ENCODE results near the gene FAM168A.

Gene FAM168A

GRCh38 chr11:73384872-73385689 is 212.8 kb downstream of the FAM168A start:
- no peak for FAIRE-seq

- no peak for FAIRE-seq
These were observed 213.4 kb downstream of the FAM168A start for GRCh38 chr11:73384531-73384871.

GRCh38 chr11:73384125-73384441 is 213.8 kb downstream of the FAM168A start:
- FAIRE-seq: no peak

DNA sequence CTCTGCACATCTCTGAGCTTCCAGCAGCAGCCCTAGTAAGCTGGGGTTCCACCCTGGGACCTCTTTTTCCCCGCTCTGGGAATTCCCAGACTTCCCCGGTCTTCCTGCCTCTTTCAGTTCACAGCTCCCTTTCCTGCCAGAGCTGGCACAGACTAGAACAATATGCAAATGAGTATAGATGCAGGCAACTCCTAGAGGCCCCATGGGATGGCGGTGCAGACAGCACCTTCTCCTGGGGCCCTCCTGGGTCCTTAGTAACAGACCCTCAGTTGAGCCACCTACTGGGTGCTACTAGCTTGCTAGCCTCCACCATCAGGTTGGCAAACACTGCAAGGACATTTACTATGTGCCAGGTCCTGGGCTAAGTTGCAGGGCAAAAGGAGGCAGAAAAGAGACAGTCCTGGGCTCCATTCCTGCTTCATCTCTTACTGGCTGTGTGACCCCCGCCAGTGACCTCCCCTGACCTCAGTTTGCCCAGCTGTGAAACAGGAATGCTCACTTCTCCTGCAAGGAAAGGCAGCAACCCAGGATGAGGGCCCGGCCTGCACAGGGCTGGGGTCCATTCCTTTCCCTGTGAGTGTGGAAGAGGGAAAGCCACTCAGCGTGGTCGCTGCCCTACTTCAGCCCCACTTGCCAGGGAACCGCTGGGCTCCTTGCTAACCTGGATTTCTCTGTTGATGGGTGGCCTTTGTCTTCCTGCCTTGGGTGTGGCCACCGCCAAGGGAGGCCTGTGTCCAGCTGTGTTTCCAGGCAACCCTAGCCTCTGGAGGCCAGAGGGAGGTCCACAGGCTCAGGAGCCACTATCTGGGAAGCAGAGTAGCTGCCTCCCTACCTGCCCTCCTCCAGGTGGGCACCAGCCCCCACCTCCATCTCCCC is 214.4 kb downstream of the FAM168A start:
- FAIRE-seq: no peak

DNA sequence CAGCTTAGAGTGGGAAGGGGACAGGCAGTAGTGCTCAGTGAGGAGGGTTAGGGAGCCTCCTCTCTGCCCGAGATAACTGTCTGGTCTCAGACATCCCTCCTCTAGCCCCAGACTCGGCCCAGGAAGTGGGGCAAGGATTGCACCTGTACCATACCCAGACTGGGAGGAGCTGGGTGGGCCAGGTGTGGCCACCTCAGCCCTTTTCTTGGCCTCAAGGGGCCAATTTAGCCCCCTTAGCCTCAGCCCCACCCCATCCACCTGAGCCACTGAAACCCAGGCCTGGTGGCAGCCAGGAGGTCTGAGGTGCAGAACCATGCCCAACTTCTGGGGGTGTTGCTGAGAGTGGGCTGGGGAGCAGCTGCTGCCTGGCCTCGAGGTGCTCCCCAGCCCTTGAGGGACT is 215.2 kb downstream of the FAM168A start:
- no peak for FAIRE-seq

DNA sequence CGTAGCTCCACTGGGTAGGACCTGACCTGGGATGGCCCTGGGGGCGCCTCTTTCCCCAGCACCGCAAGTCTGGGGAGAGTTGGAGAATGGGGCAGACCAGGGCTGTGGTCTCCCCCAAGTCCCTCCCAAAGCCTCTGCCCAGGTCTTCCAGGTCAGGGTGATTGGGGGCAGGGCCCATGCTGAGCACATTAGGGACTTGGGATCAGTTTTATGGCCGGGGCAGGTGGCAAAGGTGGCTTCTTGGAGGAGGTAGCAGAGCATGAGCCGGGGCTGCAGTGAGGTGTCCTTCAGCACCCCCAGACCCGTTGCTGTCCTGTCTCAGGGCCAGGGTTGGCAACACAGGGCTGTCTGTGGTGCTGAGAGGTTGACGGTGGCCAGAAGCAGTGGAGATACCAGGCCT is 215.7 kb downstream of the FAM168A start:
- FAIRE-seq: no peak

- no peak for FAIRE-seq
These were observed 216.3 kb downstream of the FAM168A start for GRCh38 chr11:73381589-73381988.

- no peak for FAIRE-seq
These were observed 217.0 kb downstream of the FAM168A start for GRCh38 chr11:73380897-73381410.

DNA sequence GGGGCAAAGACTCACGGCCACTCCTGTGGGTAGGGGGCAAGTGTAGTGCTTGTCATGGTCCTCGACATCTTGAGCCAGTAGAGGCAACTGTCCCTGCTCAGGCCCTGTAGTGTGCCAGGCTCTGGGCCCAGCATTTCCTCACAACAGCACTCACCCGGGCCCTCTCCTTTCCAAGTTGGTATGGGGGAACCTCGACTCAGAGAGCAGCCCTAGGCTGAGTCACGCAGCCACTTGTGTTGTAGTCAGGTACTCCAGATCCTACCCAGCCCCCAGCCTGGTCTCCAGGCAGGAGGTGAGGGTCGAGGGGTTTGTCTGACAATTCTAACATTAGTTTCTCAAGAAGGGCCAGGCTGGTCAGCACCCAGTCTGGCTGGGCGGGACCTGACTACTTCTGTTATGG is 217.6 kb downstream of the FAM168A start:
- no peak for FAIRE-seq

- no peak for FAIRE-seq
These were observed 218.6 kb downstream of the FAM168A start for GRCh38 chr11:73379189-73379880.

DNA sequence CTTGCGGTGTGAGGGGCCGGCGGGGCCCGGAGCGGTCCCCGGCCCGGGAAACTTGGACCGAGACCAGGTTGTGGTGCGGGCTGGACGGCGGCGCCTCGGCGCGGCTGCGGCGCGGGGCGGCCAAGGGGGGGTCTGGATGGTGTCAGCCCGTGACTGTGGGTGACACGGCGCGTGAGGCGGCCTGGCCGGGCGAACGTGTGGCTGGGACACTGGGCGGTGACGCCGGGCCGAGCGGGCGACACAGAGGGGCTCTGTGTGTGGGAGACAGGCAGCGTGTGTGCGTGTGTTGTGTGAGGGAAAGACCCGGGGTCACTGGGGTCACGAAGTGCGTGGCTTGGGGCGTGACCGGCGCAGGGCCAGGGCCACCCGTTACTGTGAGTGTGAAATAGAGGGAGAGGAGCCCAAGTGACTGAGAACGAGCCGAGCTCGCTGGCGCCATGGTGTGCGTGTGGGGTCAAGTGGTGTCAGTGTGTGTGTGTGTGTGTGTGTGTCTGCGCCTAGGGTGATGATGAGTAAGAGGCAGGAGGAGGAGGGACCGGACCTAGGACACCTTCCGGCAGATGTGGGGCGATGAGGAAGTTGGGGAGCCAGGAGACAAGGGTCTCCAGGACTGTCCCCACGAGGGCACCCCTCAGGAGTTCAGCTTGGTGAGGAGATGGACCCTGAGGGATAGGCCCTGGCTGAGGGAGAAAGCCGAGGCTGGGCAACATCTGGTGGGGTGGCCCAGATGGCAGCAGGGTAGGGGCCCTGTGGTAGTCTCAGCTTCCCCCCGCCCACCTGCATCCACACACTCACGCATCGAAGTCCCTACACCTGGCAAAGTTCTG is 220.9 kb downstream of the FAM168A start:
- no peak for FAIRE-seq

- no peak for FAIRE-seq
These were observed 221.6 kb downstream of the FAM168A start, which contains the start of gene RELT for GRCh38 chr11:73376160-73376802. Gene RELT, plus strand, starts transcription at chr11:73376399. Its CDS starts 12,738 bp downstream, at chr11:73389137.

GRCh38 chr11:73375830-73376159 is 222.1 kb downstream of the FAM168A start:
- no peak for FAIRE-seq

GRCh38 chr11:73374151-73374550 is 223.8 kb downstream of the FAM168A start:
- FAIRE-seq: no peak

GRCh38 chr11:73372375-73372993 is 225.4 kb downstream of the FAM168A start:
- no peak for FAIRE-seq

DNA sequence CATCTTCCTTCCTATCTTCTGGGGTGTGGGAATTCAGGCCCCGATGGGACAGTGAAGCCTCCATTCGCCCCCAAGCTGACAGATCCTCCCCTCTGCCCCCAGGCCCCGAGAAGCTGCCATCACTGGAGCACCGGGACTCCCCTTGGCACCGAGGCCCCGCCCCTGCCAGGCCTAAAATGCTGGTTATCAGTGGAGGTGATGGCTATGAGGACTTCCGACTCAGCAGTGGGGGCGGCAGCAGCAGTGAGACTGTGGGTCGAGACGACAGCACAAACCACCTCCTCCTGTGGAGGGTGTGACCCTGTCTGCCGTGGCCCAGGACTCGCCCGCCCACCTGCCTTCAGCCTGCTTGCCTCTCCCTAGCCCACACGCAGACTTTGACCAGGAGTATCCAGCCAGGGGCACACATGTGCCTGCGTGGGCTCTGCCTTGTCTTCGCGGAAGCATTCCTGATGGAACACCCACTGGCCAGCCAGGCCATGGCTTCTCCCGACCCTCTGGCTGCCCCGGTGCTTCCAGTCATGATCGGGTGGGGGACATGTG is 230.4 kb downstream of the FAM168A start:
- no peak for FAIRE-seq

DNA sequence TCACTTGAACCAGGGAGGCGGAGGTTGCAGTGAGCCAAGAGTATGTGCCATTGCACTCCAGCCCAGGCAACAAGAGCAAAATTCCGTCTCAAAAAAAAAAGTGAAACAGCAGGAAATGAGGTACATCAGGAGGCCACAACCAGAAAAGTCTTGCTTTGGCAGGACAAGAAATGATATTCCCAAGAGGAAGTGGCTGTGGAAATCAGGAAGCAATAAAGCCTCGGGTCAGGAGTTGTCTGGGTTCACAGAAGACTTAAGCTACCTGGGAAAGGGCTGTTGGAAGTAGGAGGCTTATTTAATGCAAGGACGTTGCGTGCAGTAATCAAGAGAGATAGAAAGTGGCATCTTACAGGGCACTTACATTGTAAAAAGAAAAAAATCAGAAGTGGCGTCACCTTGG is 231.0 kb downstream of the FAM168A start:
- no peak for FAIRE-seq

GRCh38 chr11:73366265-73366610 is 231.7 kb downstream of the FAM168A start:
- no peak for FAIRE-seq

DNA sequence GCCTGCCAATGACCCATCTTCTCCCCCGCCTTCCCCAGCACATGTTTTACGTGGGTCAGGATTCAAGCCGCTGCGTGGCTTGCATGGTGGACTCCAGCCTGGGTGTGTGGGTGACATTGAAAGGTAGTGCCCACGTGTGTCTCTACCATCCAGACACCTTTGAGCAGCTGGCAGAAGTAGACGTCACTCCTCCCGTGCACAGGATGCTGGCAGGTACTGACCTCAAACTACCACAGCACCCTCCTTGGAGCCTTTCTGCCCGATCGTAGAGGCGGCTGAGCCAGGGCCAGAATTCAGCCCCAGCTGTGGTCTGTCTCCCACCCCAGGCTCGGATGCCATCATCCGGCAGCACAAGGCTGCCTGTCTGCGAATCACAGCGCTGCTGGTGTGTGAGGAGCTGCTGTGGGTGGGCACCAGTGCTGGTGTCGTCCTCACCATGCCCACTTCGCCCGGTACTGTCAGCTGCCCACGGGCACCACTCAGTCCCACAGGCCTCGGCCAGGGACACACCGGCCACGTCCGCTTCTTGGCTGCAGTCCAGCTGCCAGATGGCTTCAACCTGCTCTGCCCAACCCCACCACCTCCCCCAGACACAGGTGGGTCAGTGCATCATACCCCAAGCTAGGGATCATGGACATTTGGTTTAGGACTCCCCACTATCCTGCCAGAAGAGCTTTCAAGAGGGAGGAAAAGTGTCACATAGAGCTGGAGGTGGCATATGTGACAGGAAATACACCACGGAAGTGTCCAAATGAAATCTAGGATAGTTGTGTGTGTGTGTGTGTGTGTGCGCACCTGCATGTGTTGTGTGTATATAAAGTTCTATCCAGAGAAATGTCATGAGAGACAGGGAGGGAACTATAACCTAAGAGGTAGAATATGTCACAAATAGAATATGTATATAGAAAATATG is 232.3 kb downstream of the FAM168A start:
- FAIRE-seq: no peak

DNA sequence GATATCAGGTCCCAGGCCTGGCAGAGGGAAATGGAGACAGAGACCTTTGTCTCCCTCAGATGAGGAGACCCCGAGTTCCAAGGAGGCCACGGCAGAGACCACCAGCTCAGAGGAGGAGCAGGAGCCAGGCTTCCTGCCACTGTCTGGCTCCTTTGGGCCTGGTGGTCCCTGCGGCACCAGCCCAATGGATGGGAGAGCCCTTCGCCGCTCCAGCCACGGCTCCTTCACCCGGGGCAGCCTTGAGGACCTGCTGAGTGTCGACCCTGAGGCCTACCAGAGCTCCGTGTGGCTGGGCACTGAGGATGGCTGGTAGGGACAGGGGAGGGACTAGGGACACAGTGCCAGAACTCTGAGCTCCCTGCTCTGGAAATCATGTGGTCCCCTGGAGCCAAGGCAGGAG is 234.8 kb downstream of the FAM168A start:
- FAIRE-seq: no peak
